Measurements from ENCODE around the gene ICAM5. TPM values are rescaled to one million over a fixed set of nuclear protein-coding genes. Genes with fewer than 3 reads are reported as not detected.

ICAM5 gene
- total RNA-seq, 1 donor from 2014 or later, result 0.38 TPM

GRCh38 chr19:10258080-10258710 lies 31.6 kb upstream of the ICAM5 start:
- no peak overlapping the region for H3K4me3 ChIP-seq (ENCODE audit: low read depth, low read length)
- no peak for TF ChIP-seq CTCF (IDR thresholded peaks at IDR 0.05; ENCODE audit: insufficient read depth, low read length, poor library complexity, severe bottlenecking)
- no peaks in the 10 kb centered on the region for H3K27me3 ChIP-seq (ENCODE audit: control insufficient read depth, insufficient read depth, low read length)
- H3K36me3 ChIP-seq (ENCODE audit: control insufficient read depth, insufficient read depth, low read length), result peaks cover 7% of the 10 kb centered on the region
- DNase-seq (ENCODE audit: low read depth), result no peak

- TF ChIP-seq CTCF (IDR thresholded peaks at IDR 0.05; ENCODE audit: insufficient read depth, low read length, poor library complexity, severe bottlenecking), result peak; percentile 76
- Histone ChIP-seq H3K27me3 (ENCODE audit: control insufficient read depth, insufficient read depth, low read length) (no peaks in the 10 kb centered on the region), H3K36me3 (ENCODE audit: control insufficient read depth, insufficient read depth, low read length) (peaks cover 7% of the 10 kb centered on the region), H3K4me3 (ENCODE audit: low read depth, low read length) (no peak overlapping the region)
- no peak for DNase-seq (ENCODE audit: low read depth)
Measured at GRCh38 chr19:10259162-10259905, 30.4 kb upstream of the ICAM5 start.

- no peaks in the 10 kb centered on the region for H3K27me3 ChIP-seq (ENCODE audit: control insufficient read depth, insufficient read depth, low read length)
- TF ChIP-seq CTCF (IDR thresholded peaks at IDR 0.05; ENCODE audit: insufficient read depth, low read length, poor library complexity, severe bottlenecking), result no peak
- DNase-seq (ENCODE audit: low read depth), result no peak
- peaks cover 5% of the 10 kb centered on the region for H3K36me3 ChIP-seq (ENCODE audit: control insufficient read depth, insufficient read depth, low read length)
- no peak overlapping the region for H3K4me3 ChIP-seq (ENCODE audit: low read depth, low read length)
Measured at GRCh38 chr19:10260141-10260584, 29.6 kb upstream of the ICAM5 start.

- no peak overlapping the region for H3K4me3 ChIP-seq (ENCODE audit: low read depth, low read length)
- TF ChIP-seq CTCF (IDR thresholded peaks at IDR 0.05; ENCODE audit: insufficient read depth, low read length, poor library complexity, severe bottlenecking), result no peak
- peaks cover 3% of the 10 kb centered on the region for H3K36me3 ChIP-seq (ENCODE audit: control insufficient read depth, insufficient read depth, low read length)
- DNase-seq (ENCODE audit: low read depth), result no peak
- no peaks in the 10 kb centered on the region for H3K27me3 ChIP-seq (ENCODE audit: control insufficient read depth, insufficient read depth, low read length)
Measured at GRCh38 chr19:10262771-10263170, 27.0 kb upstream of the ICAM5 start.

GRCh38 chr19:10266706-10267105 lies 23.0 kb upstream of the ICAM5 start:
- Histone ChIP-seq H3K36me3 (ENCODE audit: control insufficient read depth, insufficient read depth, low read length) (no peaks in the 10 kb centered on the region), H3K4me3 (ENCODE audit: low read depth, low read length) (no peak overlapping the region), H3K27me3 (ENCODE audit: control insufficient read depth, insufficient read depth, low read length) (no peaks in the 10 kb centered on the region)
- TF ChIP-seq CTCF (IDR thresholded peaks at IDR 0.05; ENCODE audit: insufficient read depth, low read length, poor library complexity, severe bottlenecking), result no peak
- DNase-seq (ENCODE audit: low read depth), result no peak
